ENCODE data around the gene MYL9.
"Not testable (repeated sequence)": the region's sequence is repeated elsewhere in the genome, so short reads cannot be mapped to it uniquely, and the experiment has no call there.

The MYL9 gene

GRCh38 chr20:36541227-36541767 is at the start of gene MYL9:
Gene MYL9, plus strand, starts transcription at chr20:36541519. Its CDS starts 3,366 bp downstream, at chr20:36544885.
- DNase-seq (ENCODE audit: low read depth in 2 of 2) = no peak

GRCh38 chr20:36491901-36492617 is 49.3 kb upstream of the MYL9 start:
- peak; percentile 28 to 40 for DNase-seq (ENCODE audit: low read depth in 2 of 2)

GRCh38 chr20:36493051-36493800 is 48.1 kb upstream of the MYL9 start:
- no peak for DNase-seq (ENCODE audit: low read depth in 2 of 2)

GRCh38 chr20:36493801-36494114 is 47.6 kb upstream of the MYL9 start:
- no peak for DNase-seq (ENCODE audit: low read depth in 2 of 2)

GRCh38 chr20:36496707-36497669 is 44.3 kb upstream of the MYL9 start:
- DNase-seq (ENCODE audit: low read depth in 2 of 2) = no peak

GRCh38 chr20:36497856-36498255 is 43.5 kb upstream of the MYL9 start:
- no peak for DNase-seq (ENCODE audit: low read depth in 2 of 2)

- DNase-seq (ENCODE audit: low read depth in 2 of 2) = no peak
Measured at GRCh38 chr20:36498386-36499179, 42.7 kb upstream of the MYL9 start.

GRCh38 chr20:36499211-36499610 is 42.1 kb upstream of the MYL9 start:
- DNase-seq (ENCODE audit: low read depth in 2 of 2) = no peak

GRCh38 chr20:36499723-36500501 is 41.4 kb upstream of the MYL9 start:
- no peak for DNase-seq (ENCODE audit: low read depth in 2 of 2)

- DNase-seq (ENCODE audit: low read depth in 2 of 2) = no peak
Measured at GRCh38 chr20:36501367-36502006, 39.8 kb upstream of the MYL9 start.

GRCh38 chr20:36504295-36504694 is 37.0 kb upstream of the MYL9 start:
- DNase-seq (ENCODE audit: low read depth in 2 of 2) = no peak

GRCh38 chr20:36506253-36506652 is 35.1 kb upstream of the MYL9 start:
- no peak for DNase-seq (ENCODE audit: low read depth in 2 of 2)

- no peak for DNase-seq (ENCODE audit: low read depth in 2 of 2)
Measured at GRCh38 chr20:36507746-36508145, 33.6 kb upstream of the MYL9 start.

- no peak for DNase-seq (ENCODE audit: low read depth in 2 of 2)
Measured at GRCh38 chr20:36519012-36519719, 22.2 kb upstream of the MYL9 start.

- DNase-seq (ENCODE audit: low read depth in 2 of 2) = no peak
Measured at GRCh38 chr20:36519944-36520343, 21.4 kb upstream of the MYL9 start.

GRCh38 chr20:36521526-36521925 is 19.8 kb upstream of the MYL9 start:
- no peak for DNase-seq (ENCODE audit: low read depth in 2 of 2)

- not testable (repeated sequence) for DNase-seq (ENCODE audit: low read depth in 2 of 2)
Measured at GRCh38 chr20:36522412-36522811, 18.9 kb upstream of the MYL9 start.

GRCh38 chr20:36523341-36523740 is 18.0 kb upstream of the MYL9 start:
- no peak for DNase-seq (ENCODE audit: low read depth in 2 of 2)

Data from stimulated activated CD8-positive, alpha-beta memory T cell treated with anti-CD3 and anti-CD28 coated beads, Interleukin-2, amount 100 ng/mL, for 1 hour (primary cell).